Neural cell (in vitro differentiated cells): ENCODE data around the gene GRAMD4.

Source experiments
- EZH2 ChIP-seq: fragments of 200-600, 300-800 bp; shearing (Covaris generic), sonication (generic); IDR thresholded peaks from 2 replicates; pipeline ENCODE4 v1.6.1; 2014; ENCODE audit warnings: antibody characterized with exemption, low read length, borderline replicate concordance, mild to moderate bottlenecking; ENCODE audit not compliant: insufficient read depth, poor library complexity, severe bottlenecking
- RAD21 ChIP-seq: fragments of 450-650 bp; conservative IDR thresholded peaks from 2 replicates; pipeline ENCODE4 v1.6.1; 2014; ENCODE audit warnings: antibody characterized with exemption, mild to moderate bottlenecking, moderate library complexity
- REST ChIP-seq: IDR thresholded peaks from 2 replicates; pipeline ENCODE4 v1.6.1; 2012; ENCODE audit warnings: borderline replicate concordance
- TF ChIP-seq, protein P1 (sequence below): fragments of 450-650 bp; IDR thresholded peaks from 2 replicates; pipeline ENCODE4 v1.5.1; 2014; ENCODE audit warnings: antibody characterized with exemption, mild to moderate bottlenecking, moderate library complexity; ENCODE audit not compliant: poor library complexity, severe bottlenecking

DNA sequence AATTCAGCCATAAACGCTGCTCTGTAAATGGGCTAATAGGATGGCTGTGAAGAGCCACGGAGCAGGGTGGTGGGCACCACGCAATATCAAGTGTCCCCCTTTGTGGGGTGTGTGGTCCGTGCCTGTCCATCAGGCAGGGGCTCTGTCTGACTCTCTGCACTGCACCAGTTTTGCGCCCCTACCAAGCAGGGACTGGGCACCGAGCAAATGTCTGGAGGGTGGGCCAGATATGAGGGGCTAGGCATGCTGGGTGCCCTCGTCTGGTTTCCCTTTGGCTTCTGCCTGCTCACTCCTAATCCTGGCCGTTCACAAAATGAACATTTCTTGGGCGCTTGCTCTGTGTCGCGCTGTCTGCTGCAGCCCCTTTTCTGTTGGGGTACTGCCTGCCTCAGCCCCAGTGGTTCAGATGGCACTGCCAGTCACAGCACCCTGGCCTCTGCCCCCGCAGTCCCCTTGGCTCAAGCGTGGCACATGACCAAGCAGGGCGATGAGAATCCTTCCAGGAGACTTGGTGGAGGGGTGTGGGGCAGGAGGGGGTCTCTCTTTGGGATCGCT is 45.7 kb upstream of the GRAMD4 start:
- TF ChIP-seq REST (no peak), RAD21 (no peak), EZH2 (no peak)
- TF ChIP-seq, protein P1, sequence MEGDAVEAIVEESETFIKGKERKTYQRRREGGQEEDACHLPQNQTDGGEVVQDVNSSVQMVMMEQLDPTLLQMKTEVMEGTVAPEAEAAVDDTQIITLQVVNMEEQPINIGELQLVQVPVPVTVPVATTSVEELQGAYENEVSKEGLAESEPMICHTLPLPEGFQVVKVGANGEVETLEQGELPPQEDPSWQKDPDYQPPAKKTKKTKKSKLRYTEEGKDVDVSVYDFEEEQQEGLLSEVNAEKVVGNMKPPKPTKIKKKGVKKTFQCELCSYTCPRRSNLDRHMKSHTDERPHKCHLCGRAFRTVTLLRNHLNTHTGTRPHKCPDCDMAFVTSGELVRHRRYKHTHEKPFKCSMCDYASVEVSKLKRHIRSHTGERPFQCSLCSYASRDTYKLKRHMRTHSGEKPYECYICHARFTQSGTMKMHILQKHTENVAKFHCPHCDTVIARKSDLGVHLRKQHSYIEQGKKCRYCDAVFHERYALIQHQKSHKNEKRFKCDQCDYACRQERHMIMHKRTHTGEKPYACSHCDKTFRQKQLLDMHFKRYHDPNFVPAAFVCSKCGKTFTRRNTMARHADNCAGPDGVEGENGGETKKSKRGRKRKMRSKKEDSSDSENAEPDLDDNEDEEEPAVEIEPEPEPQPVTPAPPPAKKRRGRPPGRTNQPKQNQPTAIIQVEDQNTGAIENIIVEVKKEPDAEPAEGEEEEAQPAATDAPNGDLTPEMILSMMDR: no peak
